Measurements from ENCODE around the gene WNT16.

WNT16 gene

GRCh38 chr7:121328508-121329190, at the start of gene WNT16:
TSS of gene WNT16 (plus strand) at chr7:121329000. CDS start at chr7:121329293, 293 bp downstream.
- H3K4me1 ChIP-seq (ENCODE audit: insufficient read depth, low read length, poor library complexity, severe bottlenecking), result no peaks in the 10 kb centered on the region
- no peak within 1 kb of the TSS for H3K9ac ChIP-seq (ENCODE audit: low read depth, low read length, poor library complexity, severe bottlenecking)
- H3K9me2 ChIP-seq (replicated peaks; ENCODE audit: low read depth, low read length), result no peaks in the 10 kb centered on the region
- H4K20me1 ChIP-seq (ENCODE audit: insufficient read depth, low read length, poor library complexity, severe bottlenecking), result no peaks in the 10 kb centered on the region
- H3K4me2 ChIP-seq (ENCODE audit: low read depth, low read length, poor library complexity, severe bottlenecking), result no peak within 1 kb of the TSS
- no peaks in the 10 kb centered on the region for H3K36me3 ChIP-seq (ENCODE audit: insufficient read depth, low read length)
- H3F3A ChIP-seq (ENCODE audit: low read depth), result no peaks in the 10 kb centered on the region
- TF ChIP-seq EZH2phosphoT487 (IDR thresholded peaks at IDR 0.05; ENCODE audit: borderline replicate concordance) (no peak), CTCF (conservative IDR thresholded peaks at IDR 0.05; ENCODE audit: low read length) (no peak)
- H2AFZ ChIP-seq (ENCODE audit: low read length), result no peak within 1 kb of the TSS
- no peaks in the 10 kb centered on the region for H3K9me3 ChIP-seq (ENCODE audit: insufficient read depth, low read depth, low read length)
- no peak within 1 kb of the TSS for H3K4me3 ChIP-seq (ENCODE audit: low read length, poor library complexity, severe bottlenecking)
- no peaks in the 10 kb centered on the region for H3K79me2 ChIP-seq (ENCODE audit: insufficient read depth, low read length)
- H3K27me3 ChIP-seq (ENCODE audit: insufficient read depth, low read length, poor library complexity, severe bottlenecking), result no peaks in the 10 kb centered on the region

GRCh38 chr7:121279060-121279620, 49.7 kb upstream of the WNT16 start:
- Histone ChIP-seq H3K27me3 (ENCODE audit: insufficient read depth, low read length, poor library complexity, severe bottlenecking) (no peaks in the 10 kb centered on the region), H3F3A (ENCODE audit: low read depth) (no peaks in the 10 kb centered on the region), H3K9me2 (replicated peaks; ENCODE audit: low read depth, low read length) (no peaks in the 10 kb centered on the region), H3K4me3 (ENCODE audit: low read length, poor library complexity, severe bottlenecking) (no peak overlapping the region), H3K9me3 (ENCODE audit: insufficient read depth, low read depth, low read length) (no peaks in the 10 kb centered on the region; the same call in 1 of the 2 replicates), H3K36me3 (ENCODE audit: insufficient read depth, low read length) (no peaks in the 10 kb centered on the region), H3K4me2 (ENCODE audit: low read depth, low read length, poor library complexity, severe bottlenecking) (no peak overlapping the region), H2AFZ (ENCODE audit: low read length) (no peak overlapping the region), H3K79me2 (ENCODE audit: insufficient read depth, low read length) (no peaks in the 10 kb centered on the region), H4K20me1 (ENCODE audit: insufficient read depth, low read length, poor library complexity, severe bottlenecking) (no peaks in the 10 kb centered on the region), H3K9ac (ENCODE audit: low read depth, low read length, poor library complexity, severe bottlenecking) (no peak overlapping the region), H3K4me1 (ENCODE audit: insufficient read depth, low read length, poor library complexity, severe bottlenecking) (no peaks in the 10 kb centered on the region)
- TF ChIP-seq EZH2phosphoT487 (IDR thresholded peaks at IDR 0.05; ENCODE audit: borderline replicate concordance), result no peak
- no peak for TF ChIP-seq CTCF (conservative IDR thresholded peaks at IDR 0.05; ENCODE audit: low read length)

- Histone ChIP-seq H3K36me3 (ENCODE audit: insufficient read depth, low read length) (no peaks in the 10 kb centered on the region), H3K4me3 (ENCODE audit: low read length, poor library complexity, severe bottlenecking) (no peak overlapping the region), H3K9me2 (replicated peaks; ENCODE audit: low read depth, low read length) (no peaks in the 10 kb centered on the region), H3K4me1 (ENCODE audit: insufficient read depth, low read length, poor library complexity, severe bottlenecking) (no peaks in the 10 kb centered on the region), H2AFZ (ENCODE audit: low read length) (no peak overlapping the region), H3K79me2 (ENCODE audit: insufficient read depth, low read length) (no peaks in the 10 kb centered on the region), H3K27me3 (ENCODE audit: insufficient read depth, low read length, poor library complexity, severe bottlenecking) (no peaks in the 10 kb centered on the region), H3F3A (ENCODE audit: low read depth) (no peaks in the 10 kb centered on the region), H4K20me1 (ENCODE audit: insufficient read depth, low read length, poor library complexity, severe bottlenecking) (no peaks in the 10 kb centered on the region), H3K9ac (ENCODE audit: low read depth, low read length, poor library complexity, severe bottlenecking) (no peak overlapping the region), H3K4me2 (ENCODE audit: low read depth, low read length, poor library complexity, severe bottlenecking) (no peak overlapping the region), H3K9me3 (ENCODE audit: insufficient read depth, low read depth, low read length) (no peaks in the 10 kb centered on the region; the same call in 1 of the 2 replicates)
- no peak for TF ChIP-seq CTCF (conservative IDR thresholded peaks at IDR 0.05; ENCODE audit: low read length)
- TF ChIP-seq EZH2phosphoT487 (IDR thresholded peaks at IDR 0.05; ENCODE audit: borderline replicate concordance), result no peak
These were observed 49.0 kb upstream of the WNT16 start for GRCh38 chr7:121279822-121280221.

Data from Loucy (cell line).